Stomach (tissue), 4 donors: ENCODE results near the gene CLSTN2.

Source experiments
- CTCF ChIP-seq, 7 experiments: fragments of 450-650 bp in 4 of 7; fragments of 200-600 bp in 3 of 7; sonication (generic) in 3 of 7; IDR thresholded peaks; one replicate each; pipeline ENCODE4 v1.5.1; 2016 to 2019; ENCODE audit warnings: antibody characterized with exemption in 7 of 7, control low read depth in 2 of 7, mild to moderate bottlenecking in 1 of 7
- EP300 ChIP-seq: sonication (generic); formaldehyde crosslinking; IDR thresholded peaks from one replicate; pipeline ENCODE4 v1.6.1; 2017; ENCODE audit warnings: antibody characterized with exemption
- POLR2A ChIP-seq, 4 donors: fragments of 450-650 bp; IDR thresholded peaks; one replicate each; pipeline ENCODE4 v1.6.1; 2016; ENCODE audit warnings: antibody characterized with exemption in 4 of 4, control low read depth in 2 of 4, mild to moderate bottlenecking in 1 of 4, moderate library complexity in 1 of 4
- POLR2AphosphoS5 ChIP-seq, 3 donors: sonication (generic); formaldehyde crosslinking; IDR thresholded peaks; one replicate each; pipeline ENCODE4 v1.6.1; 2016; ENCODE audit warnings: antibody characterized with exemption in 3 of 3

GRCh38 chr3:140199008-140199407 is 264.0 kb downstream of the CLSTN2 start:
- TF ChIP-seq EP300 (no peak), CTCF (IDR thresholded peaks at IDR 0.05) (no peak), POLR2A (IDR thresholded peaks at IDR 0.05) (no peak), POLR2AphosphoS5 (IDR thresholded peaks at IDR 0.05) (no peak)
